HepG2 (cell line): ENCODE data around the gene PLOD3. TPM values are rescaled to one million over a fixed set of nuclear protein-coding genes. Genes with fewer than 3 reads are reported as not detected.

Experiments
- AGO2 ChIP-seq: fragments of 200-400 bp; formaldehyde crosslinking; optimal IDR thresholded peaks from 2 replicates; pipeline ENCODE3; 2017; ENCODE audit warnings: mild to moderate bottlenecking, low read depth, low read length, moderate library complexity
- ARID3A ChIP-seq: IDR thresholded peaks from 2 replicates; pipeline ENCODE4 v1.6.1; 2012; ENCODE audit warnings: low read depth, low read length, improper control_type of control experiment
- ARID4A ChIP-seq: sonication (generic); formaldehyde crosslinking; IDR thresholded peaks from 2 replicates; pipeline ENCODE4 v1.5.0; 2020; ENCODE audit warnings: mild to moderate bottlenecking, missing genetic modification reagents, borderline replicate concordance
- CC2D1A ChIP-seq: sonication (generic); formaldehyde crosslinking; IDR thresholded peaks from 2 replicates; pipeline ENCODE4 v1.8.1; 2023; ENCODE audit warnings: mild to moderate bottlenecking, missing genetic modification reagents
- GPBP1L1 ChIP-seq: sonication (generic); formaldehyde crosslinking; IDR thresholded peaks from 2 replicates; pipeline ENCODE4 v1.5.0; 2020; ENCODE audit warnings: mild to moderate bottlenecking, missing genetic modification reagents
- MAFG ChIP-seq: sonication (generic); formaldehyde crosslinking; IDR thresholded peaks from 2 replicates; pipeline ENCODE4 v1.5.1; 2020; ENCODE audit warnings: mild to moderate bottlenecking, missing genetic modification reagents
- MBD4 ChIP-seq: IDR thresholded peaks from 2 replicates; pipeline ENCODE4 v1.6.1; 2012; ENCODE audit warnings: low read length, inconsistent platforms, borderline replicate concordance
- SMARCC2 ChIP-seq: fragments of 450-650 bp; IDR thresholded peaks from 2 replicates; pipeline ENCODE4 v1.6.1; 2017; ENCODE audit warnings: antibody characterized with exemption, mild to moderate bottlenecking
- SRSF1 ChIP-seq: fragments of 200-400 bp; formaldehyde crosslinking; optimal IDR thresholded peaks from 2 replicates; pipeline ENCODE3; 2017; ENCODE audit warnings: mild to moderate bottlenecking, low read depth, low read length, moderate library complexity
- STAG1 ChIP-seq: sonication (generic); formaldehyde crosslinking; IDR thresholded peaks from 2 replicates; pipeline ENCODE4 v1.4.0; 2020; ENCODE audit warnings: missing genetic modification reagents
- TCF7L2 ChIP-seq: IDR thresholded peaks from 2 replicates; pipeline ENCODE4 v1.6.1; 2011; ENCODE audit warnings: mild to moderate bottlenecking, low read depth, low read length, moderate library complexity
- TFAP4 ChIP-seq: sonication (generic); IDR thresholded peaks from 2 replicates; pipeline ENCODE4 v1.6.1; 2016; ENCODE audit warnings: low read depth, borderline replicate concordance
- U2AF1 ChIP-seq: fragments of 200-400 bp; formaldehyde crosslinking; optimal IDR thresholded peaks from 2 replicates; pipeline ENCODE3; 2017; ENCODE audit warnings: mild to moderate bottlenecking, low read depth, low read length
- YY1 ChIP-seq: IDR thresholded peaks from 2 replicates; pipeline ENCODE4 v1.6.1; 2011; ENCODE audit warnings: low read length, low read depth, moderate library complexity, mild to moderate bottlenecking; ENCODE audit not compliant: insufficient read depth, insufficient replicate concordance
- ZKSCAN1 ChIP-seq: fragments of 150-350 bp; IDR thresholded peaks from 2 replicates; pipeline ENCODE4 v1.6.1; 2014; ENCODE audit warnings: low read length
- ZNF180 ChIP-seq: sonication (generic); formaldehyde crosslinking; IDR thresholded peaks from 2 replicates; pipeline ENCODE4 v1.4.0; 2020; ENCODE audit warnings: low read depth, missing genetic modification reagents, borderline replicate concordance
- ZNF230 ChIP-seq: sonication (generic); formaldehyde crosslinking; IDR thresholded peaks from 2 replicates; pipeline ENCODE4 v1.4.0; 2020; ENCODE audit warnings: mild to moderate bottlenecking, missing genetic modification reagents
- ZNF414 ChIP-seq: sonication (generic); formaldehyde crosslinking; IDR thresholded peaks from 2 replicates; pipeline ENCODE4 v1.5.0; 2020; ENCODE audit warnings: missing genetic modification reagents
- ZNF564 ChIP-seq: sonication (generic); formaldehyde crosslinking; IDR thresholded peaks from 2 replicates; pipeline ENCODE4 v1.8.1; 2023; ENCODE audit warnings: mild to moderate bottlenecking, missing genetic modification reagents
- ZNF652 ChIP-seq: IDR thresholded peaks from 2 replicates; pipeline ENCODE4 v1.6.1; 2016; ENCODE audit warnings: low read depth, borderline replicate concordance
- ZNF891 ChIP-seq: sonication (generic); formaldehyde crosslinking; IDR thresholded peaks from 2 replicates; pipeline ENCODE4 v1.5.0; 2020; ENCODE audit warnings: mild to moderate bottlenecking, missing genetic modification reagents
- polyA plus RNA-seq, 8 experiments: library from polyadenylated mRNA; depleted of rRNA in 3 of 8; stranded (reverse) in 7 of 8; unstranded in 1 of 8; fragments of >200 nt; fragmentation: Illumina TruSeq in 4 of 8; extraction: Trizol in 4 of 8; gene quantifications; 2 replicates each; pipeline versions ENCODE4 v1.2.1 to v1.2.3, GENCODE V29; 2011 to 2016; ENCODE audit warnings: low read depth in 4 of 8, missing spikeins in 1 of 8, mixed read lengths in 1 of 8; ENCODE audit not compliant: insufficient read depth in 1 of 8
- total RNA-seq, 5 experiments: library from RNA; depleted of rRNA; stranded (reverse); fragments of >200 nt; fragmentation: Illumina TruSeq; extraction: Trizol; gene quantifications; 2 replicates each; pipeline ENCODE4 v1.2.3, GENCODE V29; 2016; ENCODE audit warnings: low read depth in 1 of 5

PLOD3 gene
- total and polyA plus RNA-seq, 2 of the 13 experiments (the other 11 are each of a cell fraction or from before 2014, with no cell fraction given) = 65.8 to 67.4 TPM

- peak; percentile 40 for TF ChIP-seq ZNF230
- no peak for TF ChIP-seq U2AF1
- no peak for TF ChIP-seq ZKSCAN1
- TF ChIP-seq TFAP4 = peak; percentile 88
- peak; percentile 73 for TF ChIP-seq STAG1 (CRISPR knock-in tag)
- TF ChIP-seq MBD4 = no peak
- no peak for TF ChIP-seq ARID3A
- no peak; the same call in 1 of the 2 replicates for TF ChIP-seq ZNF414 (CRISPR knock-in tag)
- no peak; the same call in none of the 2 replicates for TF ChIP-seq ZNF180 (CRISPR knock-in tag)
- no peak for TF ChIP-seq GPBP1L1
- TF ChIP-seq CC2D1A = no peak
- TF ChIP-seq SMARCC2 = no peak
- peak; percentile 55 for TF ChIP-seq SRSF1
- peak; percentile 29 for TF ChIP-seq ZNF891
- no peak for TF ChIP-seq ZNF652
- peak; percentile 92 for TF ChIP-seq ARID4A (CRISPR knock-in tag)
- no peak for TF ChIP-seq TCF7L2
- no peak for TF ChIP-seq MAFG (CRISPR knock-in tag)
- TF ChIP-seq AGO2 = peak; percentile 98
- peak; percentile 73 for TF ChIP-seq YY1
- peak; percentile 40; the same call in 1 of the 2 replicates for TF ChIP-seq ZNF564
Measured at GRCh38 chr7:101244375-101245146, 27.2 kb upstream of the PLOD3 start, which contains the start of gene FIS1 (continued).
